ENCODE measurements around the gene GPX4.

The GPX4 gene

GRCh38 chr19:1103708-1104310 lies at the start of gene GPX4:
Gene GPX4, plus strand, starts transcription at chr19:1103994. Its CDS starts 50 bp downstream, at chr19:1104044.
- Histone ChIP-seq H3K27ac (ENCODE audit: low read depth, low read length) (peak within 1 kb of the TSS; percentile 99), H3K36me3 (ENCODE audit: control insufficient read depth in 5 of 5, insufficient read depth in 5 of 5, low read length in 5 of 5) (peaks cover 0 to 30% (median 24%) of the 10 kb centered on the region in 5 donors), H3K9ac (ENCODE audit: low read length in 5 of 5) (peak within 1 kb of the TSS; percentile 79 to 90 (median 87)), H3K27me3 (ENCODE audit: control insufficient read depth in 5 of 5, insufficient read depth in 4 of 5, low read length in 5 of 5) (peaks cover 0 to 8% (median 0%) of the 10 kb centered on the region in 5 donors), H3K9me3 (ENCODE audit: control insufficient read depth in 5 of 5, low read length in 5 of 5) (peaks cover 0 to 5% (median 3%) of the 10 kb centered on the region in 5 donors), H3K4me3 (ENCODE audit: low read depth in 1 of 5, low read length in 5 of 5) (peak within 1 kb of the TSS; percentile 57 to 82 (median 81)), H3K4me1 (ENCODE audit: control insufficient read depth in 5 of 5, insufficient read depth in 5 of 5, low read length in 5 of 5) (peaks cover 22 to 78% (median 58%) of the 10 kb centered on the region in 5 donors)

GRCh38 chr19:1054102-1055027 lies 49.4 kb upstream of the GPX4 start:
- no peak overlapping the region for H3K4me3 ChIP-seq (ENCODE audit: low read depth in 1 of 5, low read length in 5 of 5)
- no peaks in the 10 kb centered on the region for H3K27me3 ChIP-seq (ENCODE audit: control insufficient read depth in 5 of 5, insufficient read depth in 4 of 5, low read length in 5 of 5)

GRCh38 chr19:1055028-1055425 lies 48.8 kb upstream of the GPX4 start:
- H3K36me3 ChIP-seq (ENCODE audit: control insufficient read depth in 5 of 5, insufficient read depth in 5 of 5, low read length in 5 of 5) = peaks cover 0 to 49% (median 30%) of the 10 kb centered on the region in 5 donors
- H3K9me3 ChIP-seq (ENCODE audit: control insufficient read depth in 5 of 5, low read length in 5 of 5) = peaks cover 11 to 47% (median 39%) of the 10 kb centered on the region in 5 donors
- no peak overlapping the region for H3K9ac ChIP-seq (ENCODE audit: low read length in 5 of 5)
- H3K27ac ChIP-seq (ENCODE audit: low read depth, low read length) = no peak overlapping the region
- H3K27me3 ChIP-seq (ENCODE audit: control insufficient read depth in 5 of 5, insufficient read depth in 4 of 5, low read length in 5 of 5) = no peaks in the 10 kb centered on the region
- H3K4me3 ChIP-seq (ENCODE audit: low read depth in 1 of 5, low read length in 5 of 5) = no peak overlapping the region
- H3K4me1 ChIP-seq (ENCODE audit: control insufficient read depth in 5 of 5, insufficient read depth in 5 of 5, low read length in 5 of 5) = no peaks in the 10 kb centered on the region

More at GRCh38 chr19:1054102-1055027, 49.4 kb upstream of the GPX4 start:
- H3K4me1 ChIP-seq (ENCODE audit: control insufficient read depth in 5 of 5, insufficient read depth in 5 of 5, low read length in 5 of 5) = no peaks in the 10 kb centered on the region
- H3K9ac ChIP-seq (ENCODE audit: low read length in 5 of 5) = no peak overlapping the region
- peaks cover 11 to 43% (median 35%) of the 10 kb centered on the region in 5 donors for H3K9me3 ChIP-seq (ENCODE audit: control insufficient read depth in 5 of 5, low read length in 5 of 5)
- peaks cover 0 to 49% (median 27%) of the 10 kb centered on the region in 5 donors for H3K36me3 ChIP-seq (ENCODE audit: control insufficient read depth in 5 of 5, insufficient read depth in 5 of 5, low read length in 5 of 5)
- no peak overlapping the region for H3K27ac ChIP-seq (ENCODE audit: low read depth, low read length)

- Histone ChIP-seq H3K9ac (ENCODE audit: low read length in 5 of 5) (no peak overlapping the region), H3K27ac (ENCODE audit: low read depth, low read length) (no peak overlapping the region), H3K4me1 (ENCODE audit: control insufficient read depth in 5 of 5, insufficient read depth in 5 of 5, low read length in 5 of 5) (no peaks in the 10 kb centered on the region), H3K36me3 (ENCODE audit: control insufficient read depth in 5 of 5, insufficient read depth in 5 of 5, low read length in 5 of 5) (peaks cover 0 to 49% (median 30%) of the 10 kb centered on the region in 5 donors), H3K9me3 (ENCODE audit: control insufficient read depth in 5 of 5, low read length in 5 of 5) (peaks cover 11 to 47% (median 39%) of the 10 kb centered on the region in 5 donors), H3K4me3 (ENCODE audit: low read depth in 1 of 5, low read length in 5 of 5) (peak overlapping the region in 2 of 5 donors; percentile 6 to 13), H3K27me3 (ENCODE audit: control insufficient read depth in 5 of 5, insufficient read depth in 4 of 5, low read length in 5 of 5) (no peaks in the 10 kb centered on the region)
Measured at GRCh38 chr19:1055886-1056620, 47.7 kb upstream of the GPX4 start.

- Histone ChIP-seq H3K36me3 (ENCODE audit: control insufficient read depth in 5 of 5, insufficient read depth in 5 of 5, low read length in 5 of 5) (peaks cover 0 to 49% (median 30%) of the 10 kb centered on the region in 5 donors), H3K4me1 (ENCODE audit: control insufficient read depth in 5 of 5, insufficient read depth in 5 of 5, low read length in 5 of 5) (no peaks in the 10 kb centered on the region), H3K4me3 (ENCODE audit: low read depth in 1 of 5, low read length in 5 of 5) (peak overlapping the region in 3 of 5 donors; percentile 13 to 49 (median 27)), H3K9ac (ENCODE audit: low read length in 5 of 5) (no peak overlapping the region), H3K27ac (ENCODE audit: low read depth, low read length) (no peak overlapping the region), H3K27me3 (ENCODE audit: control insufficient read depth in 5 of 5, insufficient read depth in 4 of 5, low read length in 5 of 5) (no peaks in the 10 kb centered on the region), H3K9me3 (ENCODE audit: control insufficient read depth in 5 of 5, low read length in 5 of 5) (peaks cover 11 to 47% (median 39%) of the 10 kb centered on the region in 5 donors)
Measured at GRCh38 chr19:1057176-1057855, 46.5 kb upstream of the GPX4 start.

GRCh38 chr19:1058112-1058511 lies 45.7 kb upstream of the GPX4 start:
- no peak overlapping the region for H3K9ac ChIP-seq (ENCODE audit: low read length in 5 of 5)
- H3K9me3 ChIP-seq (ENCODE audit: control insufficient read depth in 5 of 5, low read length in 5 of 5) = peaks cover 11 to 47% (median 39%) of the 10 kb centered on the region in 5 donors
- H3K4me3 ChIP-seq (ENCODE audit: low read depth in 1 of 5, low read length in 5 of 5) = peak overlapping the region in 2 of 5 donors; percentile 22 to 51
- no peaks in the 10 kb centered on the region for H3K27me3 ChIP-seq (ENCODE audit: control insufficient read depth in 5 of 5, insufficient read depth in 4 of 5, low read length in 5 of 5)
- peaks cover 0 to 49% (median 30%) of the 10 kb centered on the region in 5 donors for H3K36me3 ChIP-seq (ENCODE audit: control insufficient read depth in 5 of 5, insufficient read depth in 5 of 5, low read length in 5 of 5)
- H3K4me1 ChIP-seq (ENCODE audit: control insufficient read depth in 5 of 5, insufficient read depth in 5 of 5, low read length in 5 of 5) = no peaks in the 10 kb centered on the region
- no peak overlapping the region for H3K27ac ChIP-seq (ENCODE audit: low read depth, low read length)

GRCh38 chr19:1060689-1061088 lies 43.1 kb upstream of the GPX4 start:
- H3K4me1 ChIP-seq (ENCODE audit: control insufficient read depth in 5 of 5, insufficient read depth in 5 of 5, low read length in 5 of 5) = peaks cover 0 to 13% (median 11%) of the 10 kb centered on the region in 5 donors
- H3K36me3 ChIP-seq (ENCODE audit: control insufficient read depth in 5 of 5, insufficient read depth in 5 of 5, low read length in 5 of 5) = peaks cover 0 to 30% (median 20%) of the 10 kb centered on the region in 5 donors
- H3K27me3 ChIP-seq (ENCODE audit: control insufficient read depth in 5 of 5, insufficient read depth in 4 of 5, low read length in 5 of 5) = peaks cover 0 to 13% (median 0%) of the 10 kb centered on the region in 5 donors
- H3K9me3 ChIP-seq (ENCODE audit: control insufficient read depth in 5 of 5, low read length in 5 of 5) = peaks cover 11 to 39% (median 38%) of the 10 kb centered on the region in 5 donors
- no peak overlapping the region for H3K9ac ChIP-seq (ENCODE audit: low read length in 5 of 5)
- H3K4me3 ChIP-seq (ENCODE audit: low read depth in 1 of 5, low read length in 5 of 5) = no peak overlapping the region
- H3K27ac ChIP-seq (ENCODE audit: low read depth, low read length) = no peak overlapping the region

- H3K4me1 ChIP-seq (ENCODE audit: control insufficient read depth in 5 of 5, insufficient read depth in 5 of 5, low read length in 5 of 5) = peaks cover 0 to 22% (median 21%) of the 10 kb centered on the region in 5 donors
Measured at GRCh38 chr19:1061987-1062386, 41.8 kb upstream of the GPX4 start.

More at GRCh38 chr19:1061987-1062386, 41.8 kb upstream of the GPX4 start:
- Histone ChIP-seq H3K36me3 (ENCODE audit: control insufficient read depth in 5 of 5, insufficient read depth in 5 of 5, low read length in 5 of 5) (peaks cover 0 to 17% (median 13%) of the 10 kb centered on the region in 5 donors), H3K9me3 (ENCODE audit: control insufficient read depth in 5 of 5, low read length in 5 of 5) (peaks cover 8 to 26% (median 25%) of the 10 kb centered on the region in 5 donors), H3K27ac (ENCODE audit: low read depth, low read length) (no peak overlapping the region), H3K27me3 (ENCODE audit: control insufficient read depth in 5 of 5, insufficient read depth in 4 of 5, low read length in 5 of 5) (peaks cover 0 to 24% (median 0%) of the 10 kb centered on the region in 5 donors), H3K4me3 (ENCODE audit: low read depth in 1 of 5, low read length in 5 of 5) (no peak overlapping the region), H3K9ac (ENCODE audit: low read length in 5 of 5) (no peak overlapping the region)
